Measurements from ENCODE around the gene SELENOH.
A peak's percentile ranks its signal among the peaks of the same experiment; 100 is the strongest.

SELENOH gene

DNA sequence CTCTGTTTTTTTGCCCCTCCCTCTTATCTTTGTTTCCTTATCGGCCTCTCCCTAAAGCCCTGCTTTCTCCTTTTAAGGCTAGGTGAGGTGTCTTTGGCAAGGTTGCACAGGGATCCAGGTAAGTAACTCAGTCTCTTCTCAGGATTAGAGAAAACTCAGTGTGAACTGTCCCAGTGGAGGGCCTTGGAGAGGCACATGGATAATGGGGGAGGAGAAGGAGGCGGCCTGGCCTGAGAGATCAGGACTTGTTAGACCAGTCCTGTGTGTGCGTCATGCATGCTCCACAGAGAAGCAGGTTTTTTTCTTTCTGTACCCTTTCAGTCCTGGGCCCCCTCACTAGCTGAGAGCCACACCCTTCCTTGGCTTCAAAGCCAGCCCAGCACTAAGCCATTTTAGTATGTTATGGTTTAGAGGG lies 40.2 kb downstream of the SELENOH start:
- DNase-seq (ENCODE audit: low read depth in 2 of 2) = no peak

DNA sequence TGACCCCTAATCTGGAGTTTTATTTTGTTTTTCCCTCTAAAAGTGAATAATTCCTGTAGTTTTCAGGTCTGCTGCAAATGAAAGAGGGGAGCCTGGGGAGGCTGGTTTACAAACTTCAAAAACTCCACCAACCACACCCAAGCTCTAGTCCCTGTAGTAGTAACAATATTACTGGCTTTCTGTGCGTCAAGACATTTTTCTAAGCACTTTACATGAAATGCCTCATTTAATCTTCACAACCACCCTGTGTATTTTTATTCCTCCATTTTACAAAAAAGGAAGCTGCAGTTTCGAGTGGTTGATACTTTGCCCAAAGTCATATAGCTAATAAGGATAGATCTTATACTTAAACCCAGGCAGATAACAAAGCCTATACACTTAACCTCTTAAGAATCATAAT lies 43.8 kb downstream of the SELENOH start:
- no peak for DNase-seq (ENCODE audit: low read depth in 2 of 2)

DNA sequence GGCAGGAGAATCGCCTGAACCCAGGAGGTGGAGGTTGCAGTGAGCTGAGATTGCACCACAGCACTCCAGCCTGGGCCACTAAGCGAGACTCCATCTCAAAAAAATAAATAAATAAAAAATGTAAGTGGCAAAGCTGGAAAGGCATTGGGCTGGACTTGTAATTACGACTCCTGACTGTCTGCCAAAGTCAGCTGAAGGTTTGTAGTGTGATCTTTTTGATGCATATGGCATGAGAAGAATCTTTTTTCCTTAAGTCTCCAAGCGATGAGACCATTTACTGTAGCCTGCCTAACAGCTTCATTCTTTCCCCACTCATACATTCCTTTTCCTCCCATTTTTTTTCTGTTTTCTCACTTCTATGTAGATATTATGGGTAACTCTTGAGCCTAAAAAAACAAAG lies 45.1 kb downstream of the SELENOH start:
- no peak for DNase-seq (ENCODE audit: low read depth in 2 of 2)

DNA sequence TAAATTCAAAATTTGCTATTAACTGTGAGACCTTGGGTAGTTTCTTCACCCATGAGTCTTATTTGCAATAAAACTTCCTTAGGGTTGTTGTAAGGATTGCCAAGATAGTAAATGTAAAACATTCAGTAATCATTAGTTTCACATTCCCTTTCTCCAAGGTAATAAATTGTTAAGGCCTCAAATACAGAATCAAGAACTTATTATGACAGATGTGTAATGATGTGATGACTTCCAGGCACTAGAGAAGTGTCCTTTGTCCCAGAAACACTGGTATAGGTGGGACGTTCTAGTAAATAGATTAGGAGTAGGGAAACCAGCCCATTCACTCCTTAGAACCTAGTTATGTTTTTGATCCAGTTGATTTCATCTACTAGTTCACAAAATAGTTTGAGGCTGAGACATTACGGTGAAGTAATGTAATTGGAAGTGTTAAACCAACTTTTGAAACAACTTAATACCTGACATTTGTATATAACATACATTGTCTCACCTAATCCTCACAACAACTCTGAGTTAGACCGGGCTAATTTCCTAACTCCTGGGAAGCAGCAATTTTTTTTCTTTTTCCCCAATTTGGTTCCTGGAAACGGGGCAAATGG lies 45.8 kb downstream of the SELENOH start:
- DNase-seq (ENCODE audit: low read depth in 2 of 2) = no peak

DNA sequence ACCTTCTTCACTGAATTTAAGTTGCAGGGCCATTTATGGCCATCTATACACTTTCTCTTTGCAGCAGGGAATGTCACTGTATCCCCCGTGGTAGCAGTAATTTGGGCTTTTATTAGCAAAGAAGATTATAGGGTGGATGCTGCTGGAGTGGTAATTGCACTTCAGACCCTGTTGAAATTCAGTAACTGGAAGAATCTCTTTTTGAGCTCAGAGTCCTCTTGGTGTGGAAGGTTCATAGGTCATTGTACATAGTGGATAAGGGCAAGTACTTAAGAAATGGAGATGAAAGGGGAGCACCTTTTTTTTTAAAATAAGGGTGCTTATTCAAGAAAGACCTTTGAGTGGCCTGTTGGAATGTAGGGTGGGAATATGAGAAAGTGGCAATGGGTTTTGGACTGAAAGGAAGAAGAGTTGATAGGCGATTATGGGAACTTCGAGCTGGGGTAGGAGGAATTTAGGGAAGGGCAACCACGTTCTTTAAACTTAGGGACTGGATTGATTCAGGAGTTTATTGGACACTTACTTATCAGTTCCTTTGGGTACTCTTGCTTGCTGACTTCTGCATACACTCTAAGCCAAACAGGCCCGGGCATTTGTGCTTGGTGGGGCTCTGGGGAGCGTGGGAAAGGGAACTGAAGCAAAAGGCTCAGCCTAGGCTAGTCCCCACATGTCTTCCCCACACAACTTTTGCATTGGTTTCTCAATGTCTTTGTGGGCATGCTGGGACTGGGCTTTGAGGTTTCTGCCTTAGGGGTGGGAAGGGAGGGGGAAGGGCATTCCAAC lies 46.8 kb downstream of the SELENOH start:
- DNase-seq (ENCODE audit: low read depth in 2 of 2) = no peak

DNA sequence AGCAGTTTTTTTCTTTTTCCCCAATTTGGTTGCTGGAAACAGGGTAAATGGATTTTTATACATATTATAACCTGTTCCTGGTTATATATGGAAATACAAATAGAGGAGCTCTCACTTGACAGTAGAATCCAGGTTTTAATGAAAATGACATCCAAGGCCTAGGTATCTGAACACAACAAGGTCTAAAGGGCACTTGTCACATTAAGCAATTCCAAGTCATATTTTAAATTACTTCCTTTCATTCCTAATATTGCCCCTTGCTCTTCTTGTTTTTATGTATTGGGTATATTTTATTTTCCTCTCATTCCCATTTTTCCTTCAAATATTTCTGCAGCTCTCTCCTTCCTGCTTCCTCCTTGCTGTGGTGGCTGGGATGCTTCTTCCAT lies 47.4 kb downstream of the SELENOH start:
- no peak for DNase-seq (ENCODE audit: low read depth in 2 of 2)

DNA sequence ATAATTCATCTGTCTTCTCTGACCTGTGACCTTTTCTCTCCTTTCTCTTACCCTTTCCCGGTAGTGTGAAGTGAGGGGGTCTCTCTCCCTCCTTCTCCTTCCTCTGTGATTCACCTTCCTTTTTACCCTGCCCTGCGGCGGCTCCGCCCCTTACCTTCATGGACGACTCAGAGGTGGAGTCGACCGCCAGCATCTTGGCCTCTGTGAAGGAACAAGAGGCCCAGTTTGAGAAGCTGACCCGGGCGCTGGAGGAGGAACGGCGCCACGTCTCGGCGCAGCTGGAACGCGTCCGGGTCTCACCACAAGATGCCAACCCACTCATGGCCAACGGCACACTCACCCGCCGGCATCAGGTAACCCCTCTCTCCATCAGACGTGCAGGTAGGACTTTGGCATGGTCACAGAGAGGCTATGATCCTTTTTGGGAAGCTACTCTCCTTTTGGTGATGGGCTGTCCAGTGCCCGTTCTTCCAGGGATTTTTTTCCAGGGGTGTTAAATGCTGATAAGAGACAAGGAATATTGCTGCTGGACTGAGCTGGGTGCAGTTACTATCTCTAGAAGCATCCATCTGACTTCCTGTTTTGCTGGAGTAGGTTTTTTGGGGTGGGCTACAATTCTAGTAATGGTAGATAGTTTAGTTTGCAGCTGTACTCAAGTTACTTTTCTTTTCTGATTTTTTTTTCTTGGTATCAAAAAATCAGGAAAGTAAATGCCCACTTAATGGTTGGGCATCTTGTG lies 50.2 kb downstream of the SELENOH start:
- no peak for DNase-seq (ENCODE audit: low read depth in 2 of 2)

DNA sequence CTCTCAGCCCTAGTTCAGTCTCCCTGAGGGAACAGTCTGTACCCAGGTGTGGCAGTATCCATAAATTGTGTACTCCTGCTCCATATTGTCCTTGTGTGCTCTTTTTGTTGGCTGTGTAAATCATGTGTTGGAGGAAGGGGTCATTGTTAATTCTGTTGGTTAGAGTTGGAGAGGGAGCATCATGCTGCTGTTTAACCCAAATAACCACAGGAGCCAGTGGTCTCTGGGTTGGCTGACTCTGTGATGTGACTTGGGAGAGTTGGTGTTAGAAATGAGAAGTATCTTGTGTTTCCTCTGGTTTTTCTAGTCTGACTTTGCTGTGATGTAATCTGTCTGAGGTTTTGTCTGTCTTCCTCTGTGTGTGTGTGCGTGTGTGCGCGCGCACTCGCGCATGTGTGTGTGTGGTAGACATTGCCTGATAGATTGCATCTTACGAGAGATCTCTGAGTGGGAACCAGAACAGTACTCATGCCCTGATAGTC lies 50.8 kb downstream of the SELENOH start:
- peak; percentile 79 to 80 for DNase-seq (ENCODE audit: low read depth in 2 of 2)

DNA sequence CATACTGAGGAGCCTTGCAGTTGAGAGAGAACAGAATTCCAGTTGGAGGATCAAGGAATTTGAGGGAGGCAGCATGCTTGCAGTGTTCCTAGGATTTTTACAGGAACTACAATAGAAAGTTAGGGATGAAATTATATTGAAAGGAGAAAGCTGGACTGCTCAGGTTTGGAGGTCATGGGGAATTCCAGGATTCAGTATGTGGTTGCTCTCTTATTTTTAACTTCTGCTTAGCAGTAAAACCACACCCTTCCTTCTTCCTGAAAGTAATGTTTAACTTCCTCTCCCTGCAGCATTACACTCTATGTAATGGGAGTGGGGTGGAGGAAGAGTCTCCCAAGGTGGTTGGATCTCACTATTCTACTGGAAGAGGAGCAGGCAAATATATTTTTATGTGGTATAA lies 51.6 kb downstream of the SELENOH start:
- no peak for DNase-seq (ENCODE audit: low read depth in 2 of 2)

Measured in stimulated activated CD8-positive, alpha-beta memory T cell treated with anti-CD3 and anti-CD28 coated beads, Interleukin-7, amount 100 ng/mL, for 4 hours (primary cell).